K562 (cell line): ENCODE measurements around the gene ACSF3. TPM values are rescaled to one million over a fixed set of nuclear protein-coding genes. Genes with fewer than 3 reads are reported as not detected.

Source experiments
- ATAC-seq: fragments of 200-7000 bp; cut with Tn5 transposase; 3 replicates; pipeline ENCODE4 v1.9.1; 2020; ENCODE audit warnings: moderate library complexity
- BruUV-seq: library from RNA; stranded (reverse); fragments of 400-500 nt; replicated peaks from 2 replicates; lab custom pipeline; 2021; lab: Mats Ljungman, UMichigan
- CTCF ChIA-PET: fragments of 300-600 bp; formaldehyde crosslinking; extraction: SDS; loops from one replicate; lab custom pipeline; 2021; ENCODE audit warnings: low intra/inter-chr PET ratio; lab: Yijun Ruan, JAX
- POLR2A ChIA-PET: fragments of 300-600, 350-650 bp; sonication (Branson Sonifier 250); formaldehyde crosslinking; extraction: SDS; loops from one replicate; lab custom pipeline; 2021; ENCODE audit warnings: antibody characterized with exemption, inconsistent platforms; lab: Yijun Ruan, JAX
- DNase-seq, 4 experiments: peaks; one replicate each; pipeline versions ENCODE4 v3.0.0 to v3.0.0-alpha.2; 2011 to 2018; ENCODE audit warnings: low spot score in 3 of 4, mixed read lengths in 3 of 4; ENCODE audit errors: extremely low read depth in 1 of 4
- FAIRE-seq: peaks from 2 replicates; lab custom pipeline; 2011; peaks lifted over from hg19 to GRCh38; lab: Jason Lieb, UNC
- H2AFZ ChIP-seq: 2 replicates; pipeline ENCODE4 v1.6.0; 2011; ENCODE audit warnings: low read depth, low read length, control low read depth, inconsistent platforms
- H3K27ac ChIP-seq: fragments of 200-600 bp; 3 replicates; pipeline ENCODE4 v1.8.0; 2011; ENCODE audit warnings: low read depth, mild to moderate bottlenecking, control low read depth, inconsistent platforms, low read length, moderate library complexity, mixed read lengths; ENCODE audit errors: extremely low read depth
- H3K27me3 ChIP-seq, 2 experiments: fragments of 300-600 bp in 1 of 2; 2 replicates in 1 of 2; 3 replicates in 1 of 2; pipeline versions ENCODE4 v1.6.0 to v1.8.0; 2011; ENCODE audit warnings: inconsistent platforms in 2 of 2, low read length in 2 of 2, mild to moderate bottlenecking in 1 of 2, mixed read lengths in 1 of 2, moderate library complexity in 1 of 2; ENCODE audit not compliant: control insufficient read depth in 2 of 2, insufficient read depth in 2 of 2
- H3K36me3 ChIP-seq: fragments of 300-600 bp; 3 replicates; pipeline ENCODE4 v1.8.0; 2011; ENCODE audit warnings: mild to moderate bottlenecking, low read length, inconsistent platforms; ENCODE audit not compliant: control insufficient read depth, insufficient read depth
- H3K4me1 ChIP-seq, 2 experiments: fragments of 200-600 bp in 1 of 2; replicated peaks in 1 of 2; 2 replicates in 1 of 2; 3 replicates in 1 of 2; pipeline versions ENCODE4 v1.5.1 to v1.8.0; 2011; ENCODE audit warnings: inconsistent platforms in 2 of 2, low read length in 2 of 2, mild to moderate bottlenecking in 1 of 2, mixed read lengths in 1 of 2, moderate library complexity in 1 of 2; ENCODE audit not compliant: control insufficient read depth in 2 of 2, insufficient read depth in 2 of 2
- H3K4me2 ChIP-seq: 2 replicates; pipeline ENCODE4 v1.6.1; 2011; ENCODE audit warnings: low read length, control low read depth, inconsistent platforms, mixed read lengths; ENCODE audit not compliant: insufficient read depth
- H3K4me3 ChIP-seq: fragments of 200-600 bp; sonication (generic), shearing (Covaris generic); 2 replicates; pipeline ENCODE4 v1.5.1; 2016; ENCODE audit warnings: control low read depth, inconsistent platforms
- H3K79me2 ChIP-seq: fragments of 200-600 bp; 3 replicates; pipeline ENCODE4 v1.8.0; 2011; ENCODE audit warnings: low read length, inconsistent platforms; ENCODE audit not compliant: control insufficient read depth, insufficient read depth
- H3K9ac ChIP-seq, 2 experiments: 2 replicates each; pipeline versions ENCODE4 v1.6.0 to v1.6.1; 2011; ENCODE audit warnings: low read depth in 2 of 2, low read length in 2 of 2, control low read depth in 1 of 2, inconsistent platforms in 1 of 2, mild to moderate bottlenecking in 1 of 2, mixed read lengths in 1 of 2; ENCODE audit not compliant: insufficient read depth in 1 of 2
- H3K9me1 ChIP-seq: one replicate; pipeline ENCODE4 v1.6.0; 2011; ENCODE audit warnings: inconsistent platforms, mild to moderate bottlenecking, low read length, moderate library complexity; ENCODE audit not compliant: control insufficient read depth, insufficient read depth
- H3K9me3 ChIP-seq: replicated peaks from 2 replicates; pipeline ENCODE4 v1.5.1; 2011; ENCODE audit warnings: low read depth, low read length, inconsistent platforms; ENCODE audit not compliant: control insufficient read depth, insufficient read depth
- H4K20me1 ChIP-seq: replicated peaks from 2 replicates; pipeline ENCODE4 v1.6.1; 2011; ENCODE audit warnings: low read length, inconsistent platforms, mixed read lengths; ENCODE audit not compliant: control insufficient read depth, insufficient read depth
- BHLHE40 ChIP-seq: IDR thresholded peaks from 2 replicates; pipeline ENCODE4 v1.6.1; 2011; ENCODE audit warnings: low read length, improper control_type of control experiment
- CEBPB ChIP-seq: fragments of 450-650 bp; IDR thresholded peaks from 2 replicates; pipeline ENCODE4 v1.6.1; 2016; ENCODE audit warnings: missing genetic modification characterization, missing compliant biosample characterization
- CREBBP ChIP-seq: IDR thresholded peaks from one replicate; pipeline ENCODE4 v1.6.1; 2012; ENCODE audit warnings: low read depth, mild to moderate bottlenecking, control low read depth, inconsistent platforms, low read length
- E2F6 ChIP-seq, 2 experiments: IDR thresholded peaks; 2 replicates each; pipeline ENCODE4 v1.6.1; 2011; ENCODE audit warnings: borderline replicate concordance in 1 of 2, control low read depth in 1 of 2, low read depth in 1 of 2, low read length in 1 of 2, mild to moderate bottlenecking in 1 of 2, mixed read lengths in 1 of 2, moderate library complexity in 1 of 2; ENCODE audit not compliant: insufficient read depth in 1 of 2, insufficient read length in 1 of 2, poor library complexity in 1 of 2, severe bottlenecking in 1 of 2; ENCODE audit errors: extremely low read depth in 1 of 2
- POLR2AphosphoS2 ChIP-seq: IDR thresholded peaks from 2 replicates; pipeline ENCODE4 v1.6.1; 2012; ENCODE audit warnings: low read length, improper control_type of control experiment
- POLR2G ChIP-seq: fragments of 200-400 bp; formaldehyde crosslinking; IDR thresholded peaks from 2 replicates; pipeline ENCODE4 v1.6.1; 2017; ENCODE audit warnings: low read depth, mild to moderate bottlenecking, antibody characterized with exemption, low read length, moderate library complexity
- RBM22 ChIP-seq: fragments of 200-400 bp; formaldehyde crosslinking; IDR thresholded peaks from 2 replicates; pipeline ENCODE4 v1.6.1; 2018; ENCODE audit warnings: low read length, low read depth; ENCODE audit not compliant: poor library complexity, severe bottlenecking
- USF1 ChIP-seq: sonication (generic); formaldehyde crosslinking; IDR thresholded peaks from 2 replicates; pipeline ENCODE4 v1.9.0; 2022; ENCODE audit warnings: mild to moderate bottlenecking, missing genetic modification reagents
- ZFX ChIP-seq: sonication (generic); formaldehyde crosslinking; IDR thresholded peaks from 2 replicates; pipeline ENCODE4 v1.8.0; 2022; ENCODE audit warnings: mild to moderate bottlenecking, missing genetic modification reagents, moderate library complexity
- WGBS: fragments of 100-300 bp; shearing (Covaris generic); methylation state at CpG from one replicate; pipeline ENCODE4 v1.1.6; 2016; ENCODE audit warnings: low coverage, mixed read lengths; ENCODE audit not compliant: insufficient coverage; ENCODE audit errors: missing lambda C conversion rate; 5-methylcytosine and 5-hydroxymethylcytosine counted together
- in situ Hi-C: fragments of 300-500 bp; cut with MboI; formaldehyde crosslinking; loops from 4 replicates; pipeline ENCODE4 v1.15.0; 2018; ENCODE audit warnings: inconsistent platforms, mixed read lengths
- intact Hi-C: fragments of 100-400 bp; cut with micrococcal nuclease; formaldehyde crosslinking; loops from 2 replicates; pipeline ENCODE4 v1.14.2; 2022
- polyA plus RNA-seq, 8 experiments: library from polyadenylated mRNA; depleted of rRNA in 4 of 8; stranded (reverse) in 5 of 8; unstranded in 3 of 8; fragments of >200 nt; fragmentation: Nextera tagmentation in 2 of 8; fragmentation: Illumina TruSeq in 1 of 8; extraction: Ambion mirVana in 2 of 8; extraction: Trizol in 1 of 8; gene quantifications; 2 replicates each; pipeline versions ENCODE4 v1.2.1 to v1.2.3, GENCODE V29; 2011 to 2014; ENCODE audit warnings: inconsistent platforms in 1 of 8, missing spikeins in 1 of 8
- total RNA-seq, 7 experiments: library from RNA; depleted of rRNA in 6 of 7; stranded (reverse); fragments of >200 nt in 6 of 7; fragmentation: Illumina TruSeq in 2 of 7; extraction: Trizol in 2 of 7; gene quantifications; 2 replicates each; pipeline versions ENCODE4 v1.2.1 to v1.2.3, GENCODE V29; 2011 to 2021; ENCODE audit warnings: low replicate concordance in 1 of 7

The ACSF3 gene
- total and polyA plus RNA-seq, 9 of the 15 experiments (the other 6 are each of a cell fraction or from before 2014, with no cell fraction given), result 0.77 to 32.8 (median 14.7) TPM

GRCh38 chr16:89155184-89155679 is 61.6 kb downstream of the ACSF3 start:
- DNase-seq, result no peak
- Histone ChIP-seq H3K4me2 (no peak overlapping the region), H3K4me3 (no peak overlapping the region), H3K27me3 (no peaks in the 10 kb centered on the region), H3K27ac (no peak overlapping the region), H3K9me3 (peaks cover 14% of the 10 kb centered on the region), H3K36me3 (peaks cover 10% of the 10 kb centered on the region; the same call in 2 of the 3 replicates), H3K9me1 (no peaks in the 10 kb centered on the region), H2AFZ (no peak overlapping the region), H3K79me2 (no peaks in the 10 kb centered on the region), H3K9ac (peak overlapping the region in 1 of 2 experiments; percentile 76; a peak in 2 of 4 replicates), H3K4me1 (peaks cover 0 to 56% of the 10 kb centered on the region in 2 experiments; a peak in 3 of 5 replicates), H4K20me1 (no peaks in the 10 kb centered on the region)
- in situ Hi-C loops, result no loop called here
- TF ChIP-seq POLR2G, result peak; percentile 71
- TF ChIP-seq CREBBP, result no peak
- TF ChIP-seq RBM22, result peak; percentile 58
- TF ChIP-seq USF1 (CRISPR knock-in tag), result 0 out of 2 replicates have a peak, but pooled peaks have one; percentile 22
- peak in 1 of 2 experiments; percentile 23 for TF ChIP-seq E2F6 (IDR thresholded peaks at IDR 0.05; ENCODE audit: borderline replicate concordance in 1 of 2, extremely low read depth in 1 of 2, insufficient read depth in 1 of 2, insufficient read length in 1 of 2, low read depth in 1 of 2, low read length in 1 of 2, poor library complexity in 1 of 2, severe bottlenecking in 1 of 2)
- peak; percentile 47; the same call in 1 of the 2 replicates for TF ChIP-seq POLR2AphosphoS2
- TF ChIP-seq BHLHE40, result peak; percentile 76
- no peak for TF ChIP-seq CEBPB (tag)
- 0 out of 2 replicates have a peak, but pooled peaks have one; percentile 31 for TF ChIP-seq ZFX
- intact Hi-C loops, result no loop called here
- FAIRE-seq, result no peak
- no TSS peak for BruUV-seq
- CTCF ChIA-PET, result no interaction called here
- POLR2A ChIA-PET, result interaction anchor here (0.5 to 0.8 kb wide), 2 partner anchors 12 to 422 kb away, joined by 3 read pairs; no protein-coding TSS in a partner anchor
- WGBS, result 41% methylated on average over 19 of the region's 19 CpGs
- peak; percentile 46 for ATAC-seq
